Upper lobe of right lung (tissue), 1 donor: ENCODE results near the gene ROR2. TPM values are rescaled to one million over a fixed set of nuclear protein-coding genes. Genes with fewer than 3 reads are reported as not detected.
"Not testable (repeated sequence)": the region's sequence is repeated elsewhere in the genome, so short reads cannot be mapped to it uniquely, and the experiment has no call there.

Experiments
- ATAC-seq: fragments of 200-7000 bp; cut with Tn5 transposase; one replicate; pipeline ENCODE4 v1.9.1; 2020; ENCODE audit warnings: mild to moderate bottlenecking, moderate library complexity
- DNase-seq: peaks from one replicate; pipeline ENCODE4 v3.0.0-alpha.2; 2020
- H3K27ac ChIP-seq: fragments of 200-600 bp; one replicate; pipeline ENCODE4 v1.8.0; 2022
- H3K27me3 ChIP-seq: fragments of 200-600 bp; one replicate; pipeline ENCODE4 v1.8.0; 2022; ENCODE audit warnings: mild to moderate bottlenecking
- H3K36me3 ChIP-seq: fragments of 200-600 bp; one replicate; pipeline ENCODE4 v1.8.0; 2022
- H3K4me1 ChIP-seq: fragments of 200-600 bp; one replicate; pipeline ENCODE4 v1.8.0; 2022
- H3K4me3 ChIP-seq: fragments of 200-600 bp; one replicate; pipeline ENCODE4 v1.8.0; 2022; ENCODE audit warnings: mild to moderate bottlenecking
- H3K9me3 ChIP-seq: fragments of 200-600 bp; one replicate; pipeline ENCODE4 v1.8.0; 2022
- intact Hi-C: fragments of 100-400 bp; cut with DNase I; formaldehyde crosslinking; loops from one replicate; pipeline ENCODE4 v1.11.0; 2022
- total RNA-seq: library from RNA; stranded (reverse); fragmentation: NEBNext Ultra II Directional; extraction: Animal tissue kit (Norgen Biotek cat#: 25700); gene quantifications from one replicate; pipeline ENCODE4 v1.2.1, GENCODE V29; 2021
- TF ChIP-seq, protein P1 (sequence below): fragments of 200-600 bp; IDR thresholded peaks from one replicate; pipeline ENCODE4 v1.8.0; 2022; ENCODE audit warnings: antibody characterized with exemption
- donor health status: DM: no; HTN: yes; CAD: no; lungs with severe emphysema.

Gene ROR2
- total RNA-seq, 1 donor from 2014 or later: 5.5 TPM

DNA sequence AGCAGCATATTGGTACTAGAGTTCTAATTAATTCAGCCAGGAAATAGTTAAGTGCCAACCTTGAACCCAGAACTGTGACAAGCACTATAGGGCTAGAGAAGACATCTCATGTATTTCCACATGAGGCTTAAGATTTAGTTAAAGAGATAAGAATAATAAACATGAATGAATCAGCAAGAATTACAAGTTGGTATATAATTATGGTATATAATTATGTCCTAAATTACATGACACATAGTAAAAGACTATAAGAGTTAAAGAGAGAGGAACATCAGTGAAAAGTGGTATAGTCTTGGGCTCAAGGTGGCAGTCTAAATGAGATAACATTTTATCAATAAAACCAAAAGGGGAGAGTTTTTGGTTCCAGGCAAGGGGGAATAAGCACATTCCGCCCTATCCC, 303.3 kb downstream of the ROR2 start:
- DNase-seq (no peak), ATAC-seq (no peak)
- intact Hi-C loops: no loop called here
- H3K9me3 ChIP-seq: no peaks in the 10 kb centered on the region
- H3K4me1 ChIP-seq: no peaks in the 10 kb centered on the region
- TF ChIP-seq, protein P1, sequence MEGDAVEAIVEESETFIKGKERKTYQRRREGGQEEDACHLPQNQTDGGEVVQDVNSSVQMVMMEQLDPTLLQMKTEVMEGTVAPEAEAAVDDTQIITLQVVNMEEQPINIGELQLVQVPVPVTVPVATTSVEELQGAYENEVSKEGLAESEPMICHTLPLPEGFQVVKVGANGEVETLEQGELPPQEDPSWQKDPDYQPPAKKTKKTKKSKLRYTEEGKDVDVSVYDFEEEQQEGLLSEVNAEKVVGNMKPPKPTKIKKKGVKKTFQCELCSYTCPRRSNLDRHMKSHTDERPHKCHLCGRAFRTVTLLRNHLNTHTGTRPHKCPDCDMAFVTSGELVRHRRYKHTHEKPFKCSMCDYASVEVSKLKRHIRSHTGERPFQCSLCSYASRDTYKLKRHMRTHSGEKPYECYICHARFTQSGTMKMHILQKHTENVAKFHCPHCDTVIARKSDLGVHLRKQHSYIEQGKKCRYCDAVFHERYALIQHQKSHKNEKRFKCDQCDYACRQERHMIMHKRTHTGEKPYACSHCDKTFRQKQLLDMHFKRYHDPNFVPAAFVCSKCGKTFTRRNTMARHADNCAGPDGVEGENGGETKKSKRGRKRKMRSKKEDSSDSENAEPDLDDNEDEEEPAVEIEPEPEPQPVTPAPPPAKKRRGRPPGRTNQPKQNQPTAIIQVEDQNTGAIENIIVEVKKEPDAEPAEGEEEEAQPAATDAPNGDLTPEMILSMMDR: no peak
- no peak overlapping the region for H3K27ac ChIP-seq
- H3K27me3 ChIP-seq: no peaks in the 10 kb centered on the region
- no peaks in the 10 kb centered on the region for H3K36me3 ChIP-seq
- no peak overlapping the region for H3K4me3 ChIP-seq

DNA sequence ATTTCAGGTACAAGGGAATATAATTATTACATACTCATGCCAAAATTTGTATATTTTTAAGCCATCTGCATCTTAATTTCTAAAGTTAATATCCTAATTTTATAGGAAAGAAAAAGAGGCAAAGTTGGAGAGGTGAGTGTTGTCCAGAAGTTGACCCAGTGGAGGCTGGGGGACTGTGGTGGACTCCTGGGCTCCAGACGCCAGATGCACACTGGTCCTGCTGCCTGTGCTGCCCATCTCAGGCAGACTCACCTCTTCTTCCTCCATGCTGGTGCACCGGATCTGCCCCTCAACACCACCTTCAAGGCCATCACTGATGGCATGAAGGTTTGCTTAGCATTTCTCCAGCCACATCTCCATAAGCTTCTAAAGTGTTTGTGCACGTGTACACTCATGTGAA, 305.6 kb downstream of the ROR2 start:
- no peaks in the 10 kb centered on the region for H3K36me3 ChIP-seq
- no peak overlapping the region for H3K27ac ChIP-seq
- H3K9me3 ChIP-seq: no peaks in the 10 kb centered on the region
- intact Hi-C loops: no loop called here
- no peaks in the 10 kb centered on the region for H3K4me1 ChIP-seq
- TF ChIP-seq, protein P1: no peak
- H3K4me3 ChIP-seq: no peak overlapping the region
- H3K27me3 ChIP-seq: no peaks in the 10 kb centered on the region
- no peak for DNase-seq
- no peak for ATAC-seq

DNA sequence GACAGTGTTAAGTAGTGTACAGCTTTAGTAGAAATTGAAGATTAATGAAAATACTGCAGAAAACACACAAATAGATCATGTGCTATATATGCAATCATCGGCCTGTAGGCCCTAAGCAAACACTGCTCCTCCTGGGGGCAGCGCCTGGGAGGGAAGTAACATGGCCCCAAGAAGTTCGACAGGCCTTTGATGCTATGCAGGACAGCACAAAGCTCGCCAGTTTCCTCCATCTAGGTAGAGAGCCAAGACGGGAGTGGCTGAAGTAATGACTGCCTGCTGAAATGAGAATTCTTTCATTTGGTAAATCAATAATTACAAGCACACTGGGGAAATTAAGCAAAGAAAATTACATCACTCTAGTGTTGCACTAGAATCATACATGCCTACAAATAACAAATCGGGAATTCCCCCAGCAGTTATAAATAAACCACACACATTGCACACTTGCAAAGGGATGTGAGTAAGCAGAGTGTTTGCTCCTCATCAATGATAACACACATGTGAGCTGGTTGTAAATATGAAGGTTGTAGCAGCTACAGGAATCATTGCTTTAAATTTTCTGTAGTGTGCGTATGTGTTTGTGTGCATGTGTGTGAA, 306.4 kb downstream of the ROR2 start:
- no peaks in the 10 kb centered on the region for H3K9me3 ChIP-seq
- ATAC-seq: no peak
- intact Hi-C loops: no loop called here
- TF ChIP-seq, protein P1: no peak
- no peaks in the 10 kb centered on the region for H3K36me3 ChIP-seq
- DNase-seq: no peak
- H3K4me3 ChIP-seq: no peak overlapping the region
- H3K4me1 ChIP-seq: no peaks in the 10 kb centered on the region
- no peaks in the 10 kb centered on the region for H3K27me3 ChIP-seq
- H3K27ac ChIP-seq: no peak overlapping the region

DNA sequence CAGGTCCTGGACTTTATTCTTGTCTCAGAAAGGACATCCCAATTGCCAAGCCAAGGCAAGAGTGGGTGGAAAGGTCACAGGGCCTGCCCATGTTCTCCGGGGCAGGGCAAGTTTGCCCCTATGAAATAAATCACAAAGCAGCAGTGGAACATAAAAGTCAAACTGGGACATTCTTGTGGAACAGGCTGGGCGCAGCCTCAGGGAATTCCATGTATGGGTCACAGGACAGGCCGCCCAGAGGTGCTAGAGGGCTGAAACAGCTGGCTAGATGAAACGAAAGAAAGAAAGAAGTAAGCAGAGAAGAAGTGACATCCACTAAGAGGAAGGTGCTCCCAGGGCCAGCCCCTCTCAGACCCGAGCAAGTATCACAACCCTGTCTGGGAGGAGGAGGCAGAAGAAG, 307.3 kb downstream of the ROR2 start:
- Histone ChIP-seq H3K36me3 (no peaks in the 10 kb centered on the region), H3K4me3 (no peak overlapping the region), H3K9me3 (no peaks in the 10 kb centered on the region), H3K27ac (no peak overlapping the region), H3K27me3 (no peaks in the 10 kb centered on the region), H3K4me1 (no peaks in the 10 kb centered on the region)
- TF ChIP-seq, protein P1: no peak
- intact Hi-C loops: no loop called here
- DNase-seq (no peak), ATAC-seq (no peak)

DNA sequence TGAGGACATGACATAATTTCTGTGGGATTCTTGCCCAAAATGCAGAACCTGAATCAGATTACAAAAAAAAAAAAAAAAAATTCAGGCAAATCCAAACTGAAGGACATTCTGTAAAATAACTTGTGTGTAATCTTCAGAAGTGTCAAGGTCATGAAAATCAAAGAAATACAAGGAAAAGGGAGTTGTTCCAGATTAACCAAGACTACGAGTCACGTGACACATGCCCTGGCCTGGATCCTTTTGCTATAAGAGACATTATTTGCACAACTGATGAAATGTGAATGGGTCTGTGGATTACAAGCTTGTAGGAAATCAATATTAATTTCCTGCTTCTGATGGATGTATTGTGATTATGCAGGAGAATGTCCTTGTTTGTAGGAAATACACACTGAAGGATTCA, 309.6 kb downstream of the ROR2 start:
- no peaks in the 10 kb centered on the region for H3K4me1 ChIP-seq
- no peak overlapping the region for H3K27ac ChIP-seq
- intact Hi-C loops: no loop called here
- H3K9me3 ChIP-seq: no peaks in the 10 kb centered on the region
- no peak overlapping the region for H3K4me3 ChIP-seq
- H3K36me3 ChIP-seq: no peaks in the 10 kb centered on the region
- ATAC-seq (no peak), DNase-seq (no peak)
- no peaks in the 10 kb centered on the region for H3K27me3 ChIP-seq
- TF ChIP-seq, protein P1: no peak

DNA sequence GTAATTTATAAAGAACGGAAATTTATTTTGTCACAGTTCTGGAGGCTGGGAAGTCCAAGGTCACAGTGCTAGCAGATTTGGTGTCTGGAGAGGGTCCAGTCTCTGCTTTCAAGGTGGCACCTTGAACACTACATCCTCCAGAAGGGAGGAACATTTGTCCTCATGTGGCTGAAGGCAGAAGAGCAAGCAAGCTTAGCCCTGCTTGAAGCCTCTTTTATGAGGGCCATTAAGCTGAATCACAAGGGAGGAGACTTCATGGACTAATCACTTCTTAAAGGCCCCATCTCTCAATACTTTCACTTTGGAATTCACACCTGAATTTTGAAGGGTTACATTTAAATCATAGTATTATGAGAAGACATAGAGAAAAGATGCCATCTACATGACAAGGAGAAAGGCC, 311.0 kb downstream of the ROR2 start:
- no peaks in the 10 kb centered on the region for H3K4me1 ChIP-seq
- H3K36me3 ChIP-seq: no peaks in the 10 kb centered on the region
- no peaks in the 10 kb centered on the region for H3K9me3 ChIP-seq
- DNase-seq (no peak), ATAC-seq (no peak)
- H3K27me3 ChIP-seq: no peaks in the 10 kb centered on the region
- H3K4me3 ChIP-seq: no peak overlapping the region
- H3K27ac ChIP-seq: no peak overlapping the region
- TF ChIP-seq, protein P1: no peak
- intact Hi-C loops: no loop called here

DNA sequence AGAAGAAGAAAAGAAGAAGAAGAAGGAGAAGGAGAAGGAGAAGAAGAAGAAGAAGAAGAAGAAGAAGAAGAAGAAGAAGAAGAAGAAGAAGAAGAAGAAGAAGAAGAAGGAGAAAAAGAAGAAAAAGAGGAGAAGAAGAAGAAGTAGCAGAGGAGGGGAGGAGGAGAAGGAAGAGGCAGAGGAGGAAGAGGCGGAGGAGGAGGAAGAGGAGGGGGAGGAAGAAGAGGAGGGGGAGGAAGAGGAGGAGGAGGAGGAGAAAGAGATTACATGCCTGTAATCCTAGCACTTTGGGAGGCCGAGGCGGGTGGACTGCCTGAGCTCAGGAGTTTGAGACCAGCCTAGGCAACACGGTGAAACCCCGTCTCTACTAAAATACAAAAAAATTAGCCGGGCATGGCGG, 315.2 kb downstream of the ROR2 start:
- H3K4me1 ChIP-seq, H3K9me3 ChIP-seq, H3K4me3 ChIP-seq, ATAC-seq, H3K27ac ChIP-seq, H3K36me3 ChIP-seq, DNase-seq, H3K27me3 ChIP-seq, intact Hi-C loops: not testable (repeated sequence)
